NCI-H2029 (cell line): ENCODE data around the gene CACNA1G.

Experiments used
- DNase-seq: peaks from one replicate; lab custom pipeline; 2025; lab: John Stamatoyannopoulos, UW

Gene CACNA1G

DNA sequence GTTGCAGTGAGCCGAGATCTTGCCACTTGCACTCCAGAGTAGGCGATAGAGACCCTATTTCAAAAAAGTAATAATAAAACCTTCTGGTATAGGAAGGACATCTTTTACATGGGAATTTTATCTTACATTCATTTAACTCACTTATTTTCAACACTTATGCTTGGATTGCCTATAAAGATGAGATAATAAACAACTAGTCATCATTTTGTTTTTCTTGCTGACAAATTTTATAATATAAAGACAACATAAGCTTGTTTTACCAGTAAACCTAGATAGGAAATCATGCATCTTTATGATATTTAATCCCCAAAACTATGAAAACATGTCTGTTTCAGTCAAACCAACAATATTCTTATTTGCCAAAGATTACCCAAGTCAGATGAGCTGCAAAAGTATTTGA is 91.1 kb downstream of the CACNA1G start:
- no peak for DNase-seq

DNA sequence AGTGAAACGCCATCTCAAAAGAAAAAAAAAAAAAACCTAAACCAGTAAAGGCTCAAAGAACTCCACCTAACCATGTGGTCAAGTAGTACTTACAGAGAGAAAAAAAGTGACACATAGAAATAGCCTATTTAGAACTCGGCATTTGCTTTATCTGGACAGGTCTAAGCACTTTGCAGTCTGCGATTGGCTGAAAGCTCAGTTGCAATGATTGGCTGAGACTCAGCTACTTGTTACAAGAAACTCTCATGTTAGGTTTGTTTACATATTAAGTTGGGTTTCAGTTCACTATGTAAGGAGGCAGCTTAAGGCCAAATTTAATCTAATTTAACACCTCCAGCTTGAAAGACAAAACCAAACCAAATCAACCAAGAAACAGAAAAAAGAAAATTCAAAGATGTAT is 93.2 kb downstream of the CACNA1G start:
- DNase-seq, result no peak

DNA sequence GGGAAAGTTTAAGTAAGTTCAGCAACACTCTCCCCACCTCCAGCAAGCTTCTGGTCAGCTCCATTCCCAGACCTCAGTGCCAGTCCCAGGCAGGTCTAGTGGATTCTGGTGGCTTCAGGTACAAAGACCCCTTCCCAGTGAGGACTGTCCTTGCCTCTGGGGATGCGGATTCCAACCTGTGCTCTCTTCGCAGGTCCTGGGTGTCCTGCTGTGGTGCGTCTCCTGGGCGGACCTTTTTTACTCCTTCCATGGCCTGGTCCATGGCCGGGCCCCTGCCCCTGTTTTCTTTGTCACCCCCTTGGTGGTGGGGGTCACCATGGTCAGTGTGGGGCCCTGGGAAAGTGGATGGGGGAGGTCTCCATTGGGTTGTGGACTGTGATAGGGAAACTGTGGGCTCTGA is 96.0 kb downstream of the CACNA1G start:
- no peak for DNase-seq

DNA sequence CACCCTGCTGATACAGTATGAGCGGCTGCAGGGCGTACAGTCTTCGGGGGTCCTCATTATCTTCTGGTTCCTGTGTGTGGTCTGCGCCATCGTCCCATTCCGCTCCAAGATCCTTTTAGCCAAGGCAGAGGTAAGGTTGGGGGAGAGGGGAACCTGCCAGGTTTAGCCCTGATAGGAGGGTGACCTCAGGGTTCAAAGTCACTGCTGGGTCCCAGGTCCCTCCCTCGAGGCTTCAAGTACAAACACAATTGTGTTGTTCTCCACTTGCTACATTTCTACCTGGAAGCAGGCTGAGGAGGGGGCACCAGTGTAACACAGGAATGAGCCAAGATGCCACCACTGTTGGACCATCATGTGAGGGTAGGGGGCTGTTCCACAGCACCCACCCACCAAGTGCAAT is 96.5 kb downstream of the CACNA1G start:
- no peak for DNase-seq

DNA sequence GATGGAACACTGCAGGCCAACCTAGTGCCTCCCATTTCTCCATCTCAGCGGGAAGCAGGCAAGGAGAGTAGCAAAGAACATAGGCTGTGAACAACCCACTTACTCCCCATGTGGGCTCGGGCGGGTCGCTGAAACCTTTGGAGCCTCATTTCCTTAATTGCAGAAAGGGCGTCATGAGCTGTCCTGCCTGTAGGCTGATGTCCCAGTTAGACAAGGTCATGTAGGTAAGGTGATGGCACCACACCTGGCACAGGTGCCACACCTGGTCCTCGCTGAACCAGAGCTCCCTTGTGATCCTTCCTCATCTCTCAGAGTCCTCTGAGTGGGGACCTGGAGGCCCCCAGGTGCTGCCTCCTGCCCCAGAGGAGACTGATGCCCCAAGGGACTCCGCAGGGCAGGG is 97.1 kb downstream of the CACNA1G start:
- DNase-seq, result no peak

DNA sequence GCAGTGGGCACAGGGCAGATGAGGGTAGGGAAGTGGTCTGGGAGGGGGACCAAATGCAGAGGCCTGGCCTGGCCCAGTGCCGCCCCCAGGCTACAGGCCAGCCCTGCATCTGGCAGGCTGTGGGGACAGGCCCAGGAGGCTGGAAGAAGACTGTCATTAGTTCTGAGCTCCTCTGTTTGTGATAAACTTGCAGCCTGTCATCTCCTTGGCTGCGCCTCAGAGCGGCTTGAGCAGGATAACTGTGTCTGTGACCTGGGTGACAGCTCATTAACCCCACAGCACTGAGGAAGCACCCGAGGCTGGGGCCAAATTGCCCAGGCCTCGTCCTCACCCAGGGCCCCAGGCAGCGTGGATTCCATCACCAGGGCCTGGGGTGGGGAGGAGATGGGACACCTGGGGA is 98.1 kb downstream of the CACNA1G start:
- DNase-seq, result no peak

DNA sequence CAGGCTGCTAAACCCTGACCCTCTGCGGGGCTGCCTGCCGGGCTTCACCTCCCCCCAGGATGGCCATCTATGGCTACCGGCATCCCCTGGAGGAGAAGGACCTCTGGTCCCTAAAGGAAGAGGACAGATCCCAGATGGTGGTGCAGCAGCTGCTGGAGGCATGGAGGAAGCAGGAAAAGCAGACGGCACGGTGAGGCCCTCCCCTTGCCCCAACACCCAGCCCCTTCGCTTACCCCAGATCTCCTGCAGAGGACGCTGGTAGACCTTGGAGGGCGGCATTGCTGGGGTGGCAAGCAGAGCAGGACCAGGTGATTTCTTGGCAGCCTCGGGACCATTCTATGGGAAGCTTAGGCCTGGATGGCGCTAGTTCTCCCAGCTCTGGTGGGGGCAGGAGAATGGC is 98.7 kb downstream of the CACNA1G start:
- DNase-seq, result no peak

DNA sequence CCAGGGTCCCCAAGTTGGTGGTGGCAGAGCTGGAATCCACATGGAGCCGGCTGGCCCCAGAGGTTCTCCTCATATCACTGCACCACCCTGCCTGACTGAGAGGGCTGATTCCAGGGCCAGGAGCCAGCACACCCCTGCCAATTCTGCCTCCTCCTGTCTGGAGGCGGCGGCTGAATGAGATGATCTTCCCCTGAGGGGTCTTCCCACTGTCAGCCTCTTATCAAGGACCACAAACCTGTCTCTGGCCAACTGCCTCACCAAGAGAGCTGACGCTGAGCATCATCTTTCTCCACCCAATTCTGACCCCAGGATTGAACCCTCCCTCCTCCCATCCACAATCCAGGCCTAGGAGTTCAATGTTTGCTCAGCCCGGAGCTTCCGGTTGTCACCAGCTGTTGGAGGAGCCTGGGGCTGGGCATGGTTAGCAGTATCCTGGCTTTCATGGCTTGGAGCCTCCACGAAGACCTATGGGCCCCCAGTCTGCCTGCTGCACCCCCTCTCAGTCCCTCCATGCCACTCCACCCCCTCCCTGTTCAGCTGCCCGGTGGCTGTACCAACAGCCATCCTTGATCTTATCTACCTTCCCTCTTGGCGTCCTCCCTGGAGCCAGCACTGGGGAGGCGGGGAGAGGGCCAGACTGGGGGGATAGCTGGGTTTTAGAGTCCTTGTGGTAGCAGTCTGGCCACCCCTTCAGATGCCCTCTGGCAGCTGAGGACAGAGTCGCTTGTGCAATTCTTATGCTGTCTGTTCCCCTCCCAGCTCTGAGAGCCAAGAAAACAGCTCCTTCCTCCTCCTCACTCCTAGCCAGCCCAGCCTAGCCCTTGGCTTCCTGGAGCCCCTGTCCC is 99.7 kb downstream of the CACNA1G start:
- peak; percentile 54 for DNase-seq

DNA sequence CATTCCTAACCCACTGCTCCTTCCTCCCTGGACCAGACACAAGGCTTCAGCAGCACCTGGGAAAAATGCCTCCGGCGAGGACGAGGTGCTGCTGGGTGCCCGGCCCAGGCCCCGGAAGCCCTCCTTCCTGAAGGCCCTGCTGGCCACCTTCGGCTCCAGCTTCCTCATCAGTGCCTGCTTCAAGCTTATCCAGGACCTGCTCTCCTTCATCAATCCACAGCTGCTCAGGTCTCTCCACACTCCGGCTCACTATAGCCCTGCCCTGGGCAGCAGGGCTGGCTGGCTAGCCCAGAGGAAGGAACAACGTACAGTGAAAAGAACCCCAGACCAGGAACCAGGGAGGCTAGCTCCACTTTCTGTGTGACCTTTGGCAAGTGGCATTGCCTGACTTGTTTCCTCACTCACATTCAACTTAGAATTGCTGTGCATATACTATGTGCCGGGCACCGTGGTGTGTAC is 100.4 kb downstream of the CACNA1G start:
- DNase-seq, result no peak

DNA sequence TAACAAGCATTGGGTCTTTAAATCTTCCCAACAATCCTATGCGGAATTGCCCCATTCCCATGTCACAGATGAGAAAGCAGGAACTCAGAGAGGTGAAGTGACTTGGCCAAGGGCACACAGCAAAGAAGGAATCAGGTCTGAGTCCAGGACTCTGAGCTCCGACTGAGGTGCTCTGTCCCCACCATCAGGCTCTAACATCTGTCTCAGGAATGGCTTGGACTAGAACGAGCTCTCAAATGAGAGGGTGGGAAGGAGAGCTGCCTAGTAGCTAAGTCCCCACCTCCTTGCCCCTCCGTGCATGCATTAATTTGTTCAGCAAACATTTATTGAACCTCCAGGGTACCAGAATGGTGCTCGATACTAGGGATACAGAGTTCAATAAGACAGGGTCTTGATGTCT is 100.8 kb downstream of the CACNA1G start:
- no peak for DNase-seq

DNA sequence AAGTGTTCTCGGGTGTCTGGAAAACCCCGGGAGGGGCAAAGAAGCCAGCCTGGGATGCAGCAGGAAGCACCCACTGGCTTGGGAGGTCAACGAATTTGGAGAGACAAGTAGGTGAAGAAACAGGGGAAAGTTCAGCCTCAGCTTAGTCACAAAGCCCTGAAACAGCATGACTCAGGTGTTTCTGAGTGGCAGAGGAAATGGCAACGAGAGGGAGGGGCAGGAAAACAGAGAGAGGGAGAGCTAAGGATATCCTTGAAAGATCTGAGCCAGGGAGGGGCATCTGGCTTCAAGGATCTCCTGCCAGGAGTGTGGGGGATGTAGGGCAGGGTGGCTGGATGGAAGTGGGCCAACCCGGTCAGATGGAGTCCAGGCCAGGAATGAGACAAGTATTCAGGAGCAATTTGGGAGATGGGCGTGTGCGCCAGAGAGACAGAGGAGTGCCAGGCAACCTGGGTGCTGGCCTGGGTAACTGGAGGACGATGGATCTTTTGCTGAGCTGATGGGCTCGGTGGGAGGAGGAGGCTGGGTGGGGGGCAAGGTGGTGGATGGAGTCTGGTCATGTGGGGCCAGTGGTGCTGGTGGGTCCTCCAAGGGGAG is 101.4 kb downstream of the CACNA1G start:
- DNase-seq, result peak; percentile 69

DNA sequence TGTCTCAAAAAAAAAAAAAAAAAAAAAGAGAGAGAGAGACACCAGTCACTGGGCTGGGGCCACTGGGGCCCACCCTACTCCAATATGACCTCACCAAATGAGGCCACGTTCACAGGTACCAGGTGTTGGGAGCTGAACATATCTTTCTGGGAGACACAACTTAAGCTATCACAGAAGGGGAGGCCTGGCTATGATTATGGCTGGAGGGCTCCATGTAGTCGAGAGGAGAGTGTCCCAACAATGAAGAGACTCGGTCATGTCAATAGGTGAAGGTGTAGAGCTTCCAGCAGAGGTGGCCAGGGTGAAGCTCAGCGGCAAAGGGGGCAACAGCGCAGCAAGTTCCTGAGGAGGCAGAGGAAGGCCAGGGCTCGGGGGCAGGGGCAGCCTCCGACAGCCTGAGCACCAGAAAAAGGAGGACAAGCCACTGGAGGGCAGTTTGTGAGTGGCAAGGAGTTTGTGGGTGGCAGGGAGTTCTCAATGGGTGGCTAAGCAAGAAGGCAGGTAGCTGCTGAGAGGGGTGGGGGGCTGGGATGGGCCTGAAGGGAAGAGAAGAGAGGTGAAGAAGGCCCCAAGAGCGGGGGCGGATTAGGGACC is 102.2 kb downstream of the CACNA1G start:
- DNase-seq, result no peak

DNA sequence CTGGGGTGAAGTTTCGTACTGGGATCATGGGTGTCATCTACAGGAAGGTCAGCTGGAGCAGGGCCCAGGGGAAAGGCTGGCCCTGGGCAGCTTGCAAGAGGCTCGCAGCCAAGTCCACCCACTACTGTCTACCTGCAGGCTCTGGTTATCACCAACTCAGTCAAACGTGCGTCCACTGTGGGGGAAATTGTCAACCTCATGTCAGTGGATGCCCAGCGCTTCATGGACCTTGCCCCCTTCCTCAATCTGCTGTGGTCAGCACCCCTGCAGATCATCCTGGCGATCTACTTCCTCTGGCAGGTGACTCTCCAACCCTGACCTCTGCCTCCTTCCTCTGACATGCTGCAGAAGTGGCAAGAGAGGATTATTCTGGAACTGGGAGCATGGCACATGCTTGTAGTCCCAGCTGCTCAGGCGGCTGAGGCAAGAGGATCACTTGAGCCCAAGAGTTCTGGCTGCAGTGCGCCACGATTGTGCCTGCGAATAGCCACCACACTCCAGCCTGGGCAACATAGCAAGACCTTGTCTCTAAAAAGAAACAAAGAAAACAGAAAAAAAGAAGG is 103.4 kb downstream of the CACNA1G start:
- DNase-seq, result no peak

DNA sequence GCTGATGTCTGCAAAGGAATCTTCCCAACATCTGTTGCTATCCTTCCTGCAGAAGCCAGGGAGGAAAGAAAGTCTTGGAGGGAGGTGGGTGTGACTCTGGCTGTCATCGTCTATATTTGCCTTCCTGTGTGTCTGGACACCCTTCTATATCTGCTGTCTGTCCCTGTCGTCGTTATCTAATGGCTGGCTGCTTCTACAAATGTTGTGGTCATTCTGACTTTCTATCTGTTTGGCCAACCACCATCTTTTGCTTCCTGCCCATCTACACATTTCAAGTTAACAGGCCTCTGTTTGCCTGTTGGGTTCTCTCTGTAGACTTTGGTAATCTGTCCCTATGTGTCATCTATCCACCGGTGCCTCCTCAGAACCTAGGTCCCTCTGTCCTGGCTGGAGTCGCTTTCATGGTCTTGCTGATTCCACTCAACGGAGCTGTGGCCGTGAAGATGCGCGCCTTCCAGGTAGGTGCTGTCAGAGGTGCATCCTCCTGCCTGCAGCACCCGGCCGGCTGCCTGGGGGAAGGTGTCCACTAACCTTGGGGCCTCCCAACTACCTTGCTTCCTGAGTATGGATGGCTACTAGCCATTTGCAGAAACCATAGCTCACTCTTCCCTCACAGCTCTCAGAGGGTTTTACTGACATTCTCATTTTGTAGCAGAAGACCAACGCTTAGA is 104.4 kb downstream of the CACNA1G start:
- no peak for DNase-seq

DNA sequence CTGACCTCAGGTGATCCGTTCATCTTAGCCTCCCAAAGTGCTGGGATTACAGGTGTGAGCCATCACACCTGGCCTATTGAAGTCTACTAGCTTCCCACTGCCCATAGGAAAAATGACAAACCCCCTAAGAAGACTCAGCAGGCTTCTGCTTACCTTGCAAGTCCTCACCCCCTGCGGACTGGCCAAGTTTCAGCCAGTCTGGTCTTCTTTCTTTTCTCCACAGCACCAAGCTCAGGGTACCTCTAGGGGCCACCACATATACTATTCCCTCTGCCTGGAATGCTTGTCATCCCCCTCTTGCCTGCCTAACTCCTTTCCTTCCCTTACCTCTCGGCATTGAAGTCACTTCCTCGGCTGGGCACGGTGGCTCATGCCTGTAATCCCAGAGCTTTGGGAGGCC is 105.3 kb downstream of the CACNA1G start:
- DNase-seq, result no peak

DNA sequence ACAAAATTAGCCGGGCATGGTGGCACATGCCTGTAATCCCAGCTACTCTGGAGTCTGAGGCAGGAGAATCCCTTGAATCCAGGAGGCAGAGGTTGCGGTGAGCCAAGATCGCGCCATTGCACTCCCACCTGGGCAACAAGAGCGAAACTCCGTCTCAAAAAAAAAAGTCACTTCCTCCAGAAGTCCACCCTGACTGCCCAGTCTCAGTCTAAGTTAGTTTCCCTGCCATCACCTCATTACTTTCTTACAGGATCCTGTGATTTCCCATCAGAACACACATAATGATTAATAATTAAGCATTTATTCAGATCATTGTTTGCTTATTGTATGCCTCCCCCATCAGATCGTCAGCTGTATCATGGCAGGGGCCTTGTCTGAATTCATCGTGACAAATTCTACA is 105.8 kb downstream of the CACNA1G start:
- DNase-seq, result no peak

DNA sequence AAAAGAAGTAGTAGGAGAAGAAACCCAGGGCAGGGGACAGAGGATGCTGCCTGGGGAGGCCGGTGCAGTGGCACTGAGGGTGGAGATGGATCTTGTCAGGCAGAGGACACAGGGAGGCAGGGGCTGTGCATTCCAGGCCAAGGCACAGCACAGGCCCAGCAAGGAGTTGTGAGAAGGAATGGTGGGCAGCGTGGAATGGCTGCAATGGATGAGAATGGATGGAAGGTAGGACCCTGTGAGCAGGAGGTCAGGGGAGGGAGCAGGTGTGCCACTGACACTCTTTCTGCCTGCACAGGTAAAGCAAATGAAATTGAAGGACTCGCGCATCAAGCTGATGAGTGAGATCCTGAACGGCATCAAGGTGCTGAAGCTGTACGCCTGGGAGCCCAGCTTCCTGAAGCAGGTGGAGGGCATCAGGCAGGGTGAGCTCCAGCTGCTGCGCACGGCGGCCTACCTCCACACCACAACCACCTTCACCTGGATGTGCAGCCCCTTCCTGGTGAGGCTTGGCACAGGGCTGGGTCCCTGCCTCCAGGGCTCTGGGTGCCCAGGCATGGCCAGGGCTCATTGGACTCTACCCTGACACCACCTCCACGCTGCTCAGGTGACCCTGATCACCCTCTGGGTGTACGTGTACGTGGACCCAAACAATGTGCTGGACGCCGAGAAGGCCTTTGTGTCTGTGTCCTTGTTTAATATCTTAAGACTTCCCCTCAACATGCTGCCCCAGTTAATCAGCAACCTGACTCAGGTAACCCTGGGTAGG is 106.9 kb downstream of the CACNA1G start:
- no peak for DNase-seq

DNA sequence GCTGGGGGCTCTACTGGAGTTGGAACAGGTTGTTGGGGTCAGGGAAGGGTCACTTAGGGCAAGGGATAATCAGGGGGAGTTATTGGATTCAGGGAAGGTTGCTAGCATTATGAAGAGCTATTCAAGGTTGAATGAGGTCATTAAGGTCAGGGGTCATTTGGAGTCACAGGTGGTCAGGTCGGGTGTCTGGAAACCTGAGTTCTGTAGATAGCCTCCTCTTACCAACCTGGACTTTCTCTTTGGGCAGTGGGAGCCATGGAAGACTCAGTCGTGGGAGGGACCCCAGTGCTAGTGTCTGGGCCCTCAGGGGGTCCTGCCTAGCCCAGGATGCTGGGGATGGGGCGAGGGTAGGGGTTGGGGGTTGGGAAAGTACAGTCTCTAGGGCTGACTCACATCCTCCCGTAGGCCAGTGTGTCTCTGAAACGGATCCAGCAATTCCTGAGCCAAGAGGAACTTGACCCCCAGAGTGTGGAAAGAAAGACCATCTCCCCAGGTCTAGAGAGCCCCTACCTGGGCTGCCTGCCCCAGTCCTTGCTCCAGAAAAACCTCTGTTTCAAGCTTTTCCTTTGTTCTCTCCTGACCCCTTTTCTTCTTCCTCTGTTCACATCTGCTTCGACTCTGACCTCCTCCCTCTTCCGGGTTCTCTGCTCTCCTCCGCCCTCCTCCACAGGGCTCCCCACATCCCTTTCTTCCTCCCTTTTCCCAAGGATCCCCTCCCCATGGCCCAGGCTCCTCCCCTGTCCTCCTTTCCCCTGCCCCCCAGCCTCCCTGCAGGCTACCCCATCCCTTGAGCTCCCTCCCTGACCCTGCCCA is 107.7 kb downstream of the CACNA1G start:
- DNase-seq, result no peak

DNA sequence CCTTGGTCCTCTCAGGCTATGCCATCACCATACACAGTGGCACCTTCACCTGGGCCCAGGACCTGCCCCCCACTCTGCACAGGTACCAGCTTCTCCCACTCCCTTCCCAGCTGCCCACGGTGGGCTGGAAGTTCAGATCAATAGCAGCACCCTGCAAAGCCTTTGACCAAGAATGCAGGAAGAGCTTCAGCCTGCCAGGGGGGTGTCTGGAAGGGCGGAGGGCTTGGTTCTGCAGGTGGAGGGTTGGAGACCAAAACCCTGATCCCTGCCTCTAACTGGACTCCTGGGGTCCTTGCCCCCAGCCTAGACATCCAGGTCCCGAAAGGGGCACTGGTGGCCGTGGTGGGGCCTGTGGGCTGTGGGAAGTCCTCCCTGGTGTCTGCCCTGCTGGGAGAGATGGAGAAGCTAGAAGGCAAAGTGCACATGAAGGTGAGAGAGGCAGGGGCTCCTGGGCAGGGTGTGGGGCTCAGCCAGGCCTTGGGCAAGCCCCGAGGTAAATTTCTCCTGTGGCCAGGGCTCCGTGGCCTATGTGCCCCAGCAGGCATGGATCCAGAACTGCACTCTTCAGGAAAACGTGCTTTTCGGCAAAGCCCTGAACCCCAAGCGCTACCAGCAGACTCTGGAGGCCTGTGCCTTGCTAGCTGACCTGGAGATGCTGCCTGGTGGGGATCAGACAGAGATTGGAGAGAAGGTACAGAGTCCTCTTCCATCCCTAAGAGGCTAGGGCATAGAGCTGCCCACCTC is 108.5 kb downstream of the CACNA1G start:
- DNase-seq, result no peak

DNA sequence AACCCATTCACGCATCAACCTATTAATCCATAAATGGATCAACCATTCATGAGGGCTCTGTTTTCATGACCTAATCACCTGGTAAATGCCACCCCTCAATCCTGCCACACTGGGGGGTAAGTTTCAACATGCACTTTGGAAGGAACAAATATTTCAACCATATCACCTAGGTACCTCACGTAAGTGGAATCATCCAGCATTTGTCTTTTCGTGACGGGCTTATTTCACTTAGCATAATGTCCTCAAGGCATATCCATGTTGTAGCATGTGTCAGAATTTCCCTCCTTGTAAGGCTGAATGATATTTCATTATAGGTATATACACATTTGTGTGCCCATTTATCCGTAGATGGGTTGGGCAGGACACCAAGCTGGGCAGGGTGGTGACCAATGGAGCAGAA is 111.6 kb downstream of the CACNA1G start:
- DNase-seq, result no peak
